IPS DF 6.9 (cell line): ENCODE measurements around the gene MS4A3.

ENCODE experiments used
- DNase-seq: peaks from one replicate; pipeline ENCODE4 v3.0.0-alpha.2; 2013; ENCODE audit warnings: low read depth, low spot score
- H3K27ac ChIP-seq: one replicate; pipeline ENCODE4 v1.5.1; 2013; ENCODE audit warnings: low read length, control low read depth
- H3K27me3 ChIP-seq: 2 replicates; pipeline ENCODE4 v1.6.1; 2013; ENCODE audit warnings: mild to moderate bottlenecking, low read length; ENCODE audit not compliant: control insufficient read depth, insufficient read depth
- H3K36me3 ChIP-seq: 2 replicates; pipeline ENCODE4 v1.6.1; 2013; ENCODE audit warnings: low read length; ENCODE audit not compliant: control insufficient read depth, insufficient read depth
- H3K4me1 ChIP-seq: 2 replicates; pipeline ENCODE4 v1.6.1; 2013; ENCODE audit warnings: low read length; ENCODE audit not compliant: control insufficient read depth, insufficient read depth
- H3K4me3 ChIP-seq: 2 replicates; pipeline ENCODE4 v1.5.1; 2013; ENCODE audit warnings: mild to moderate bottlenecking, low read length
- H3K9me3 ChIP-seq: 2 replicates; pipeline ENCODE4 v1.6.1; 2013; ENCODE audit warnings: low read length, inconsistent platforms; ENCODE audit not compliant: control insufficient read depth, insufficient read depth
- WGBS: extraction: QIAGEN DNeasy Blood & Tissue Kit; methylation state at CpG from one replicate; pipeline ENCODE4 v1.1.7; 2013; ENCODE audit warnings: mixed read lengths, missing lambda C conversion rate; ENCODE audit not compliant: insufficient read length, insufficient coverage; 5-methylcytosine and 5-hydroxymethylcytosine counted together

Gene MS4A3

DNA sequence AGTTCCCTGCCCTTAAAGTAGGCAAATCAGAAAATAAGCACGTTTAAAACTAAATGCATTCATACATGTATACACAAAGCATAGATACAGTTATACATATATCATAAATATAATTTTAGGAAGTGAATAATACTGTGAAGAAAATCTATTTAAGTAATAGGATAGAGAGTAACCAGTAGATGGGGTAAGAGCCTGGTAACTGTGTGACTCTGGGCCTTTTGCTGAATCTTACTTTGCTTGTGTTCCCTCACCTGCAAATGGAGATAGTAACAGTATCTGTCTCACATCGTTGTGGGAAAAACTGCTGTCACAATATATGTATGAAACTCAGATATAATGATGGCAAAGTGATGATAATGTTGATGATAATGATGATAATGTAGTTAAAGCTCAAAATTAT lies 61.9 kb downstream of the MS4A3 start:
- Histone ChIP-seq H3K36me3 (no peaks in the 10 kb centered on the region), H3K27me3 (no peaks in the 10 kb centered on the region), H3K27ac (no peak overlapping the region), H3K4me1 (no peaks in the 10 kb centered on the region), H3K4me3 (no peak overlapping the region), H3K9me3 (no peaks in the 10 kb centered on the region)
- no CpG with 5 or more reads among the region's 2 CpGs for WGBS
- no peak for DNase-seq

DNA sequence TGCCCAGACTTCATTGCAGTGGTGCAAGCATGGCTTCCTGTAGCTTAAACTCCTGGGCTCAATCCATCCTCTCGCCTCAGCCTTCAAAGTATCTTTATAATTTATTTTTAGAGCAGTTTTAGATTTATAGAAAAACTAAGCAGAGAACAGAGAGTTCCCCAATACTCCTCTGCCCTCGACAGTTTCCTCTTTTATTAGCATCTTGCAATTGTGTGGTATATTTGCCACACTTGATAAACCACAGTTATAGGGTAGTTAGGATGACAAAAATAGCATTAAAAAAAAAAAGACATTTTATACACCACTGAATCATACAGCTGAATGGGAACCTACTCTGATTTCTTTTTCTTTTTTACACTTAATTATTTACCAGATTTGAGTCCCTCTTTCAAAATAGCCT lies 63.2 kb downstream of the MS4A3 start:
- no CpG with 5 or more reads among the region's 2 CpGs for WGBS
- Histone ChIP-seq H3K27me3 (no peaks in the 10 kb centered on the region), H3K36me3 (no peaks in the 10 kb centered on the region), H3K4me1 (no peaks in the 10 kb centered on the region), H3K9me3 (no peaks in the 10 kb centered on the region), H3K4me3 (no peak overlapping the region), H3K27ac (no peak overlapping the region)
- no peak for DNase-seq
